Lung (tissue), 12 donors: ENCODE results near the gene PPARGC1A. TPM values are rescaled to one million over a fixed set of nuclear protein-coding genes. Genes with fewer than 3 reads are reported as not detected.

ENCODE experiments used
- ATAC-seq: fragments of 200-7000 bp; cut with Tn5 transposase; one replicate; pipeline ENCODE4 v1.9.1; 2020; ENCODE audit warnings: moderate number of reproducible peaks; ENCODE audit not compliant: insufficient read depth, low FRiP score
- DNase-seq, 3 donors: peaks; one replicate each; pipeline ENCODE4 v3.0.0-alpha.2; 2013 to 2017
- H3K27ac ChIP-seq, 2 donors: one replicate each; pipeline ENCODE4 v1.5.1; 2013; ENCODE audit warnings: mild to moderate bottlenecking in 2 of 2, moderate library complexity in 2 of 2, control low read depth in 1 of 2, inconsistent platforms in 1 of 2, low read depth in 1 of 2, low read length in 1 of 2
- H3K27me3 ChIP-seq, 3 donors: one replicate each; pipeline ENCODE4 v1.5.1; 2013; ENCODE audit warnings: low read length in 2 of 3; ENCODE audit not compliant: control insufficient read depth in 3 of 3, insufficient read depth in 3 of 3
- H3K36me3 ChIP-seq, 4 donors: one replicate each; pipeline ENCODE4 v1.5.1; 2013; ENCODE audit warnings: low read length in 4 of 4, mild to moderate bottlenecking in 1 of 4, moderate library complexity in 1 of 4; ENCODE audit not compliant: control insufficient read depth in 4 of 4, insufficient read depth in 4 of 4
- H3K4me1 ChIP-seq, 5 donors: one replicate each; pipeline ENCODE4 v1.5.1; 2013; ENCODE audit warnings: low read length in 5 of 5, mild to moderate bottlenecking in 2 of 5, moderate library complexity in 1 of 5; ENCODE audit not compliant: control insufficient read depth in 5 of 5, insufficient read depth in 5 of 5
- H3K4me3 ChIP-seq: one replicate; pipeline ENCODE4 v1.5.1; 2013; ENCODE audit warnings: mild to moderate bottlenecking, control low read depth, moderate library complexity
- H3K9ac ChIP-seq, 2 donors: one replicate each; pipeline ENCODE4 v1.5.1; 2013; ENCODE audit warnings: low read length in 2 of 2, control low read depth in 1 of 2; ENCODE audit not compliant: insufficient read depth in 1 of 2
- H3K9me3 ChIP-seq, 4 donors: one replicate each; pipeline ENCODE4 v1.5.1; 2013; ENCODE audit warnings: low read length in 3 of 4, mild to moderate bottlenecking in 1 of 4, moderate library complexity in 1 of 4; ENCODE audit not compliant: control insufficient read depth in 4 of 4, insufficient read depth in 3 of 4
- CTCF ChIP-seq: IDR thresholded peaks from 2 replicates; pipeline ENCODE4 v1.5.1; 2012; ENCODE audit warnings: mild to moderate bottlenecking; ENCODE audit errors: control extremely low read depth, extremely low read depth
- WGBS, 2 donors: extraction: QIAGEN DNeasy Blood & Tissue Kit; methylation state at CpG; one replicate each; pipeline ENCODE4 v1.1.7; 2013; 5-methylcytosine and 5-hydroxymethylcytosine counted together
- polyA plus RNA-seq, 2 donors: library from polyadenylated mRNA; stranded (reverse); fragments of 200-250 nt; gene quantifications; one replicate each; pipeline ENCODE4 v1.2.1, GENCODE V29; 2013
- total RNA-seq, 2 donors: library from RNA; depleted of rRNA in 1 of 2; stranded (reverse); fragments of >200 nt in 1 of 2; gene quantifications; one replicate each; pipeline ENCODE4 v1.2.1, GENCODE V29; 2014 to 2021
- donor health status: control.
- donor health status: control.
- donor health status: Bipolar disorder and iron deficiency.
- donor health status: healthy.
- donor health status: DM: yes; HTN: yes; CAD: no.

PPARGC1A gene
- total and polyA plus RNA-seq, 4 donors: 1.1 to 17.9 (median 5.1) TPM

- peaks cover 0 to 3% (median 0%) of the 10 kb centered on the region in 5 donors for H3K4me1 ChIP-seq
- no peak overlapping the region for H3K27ac ChIP-seq
- H3K36me3 ChIP-seq: no peaks in the 10 kb centered on the region
- no peak overlapping the region for H3K9ac ChIP-seq
- ATAC-seq (no peak), DNase-seq (no peak)
- WGBS, 2 donors: 75 to 90% methylated on average over 2 of the region's 2 CpGs
- no peak for TF ChIP-seq CTCF
- peaks cover 0 to 3% (median 0%) of the 10 kb centered on the region in 4 donors for H3K9me3 ChIP-seq
- no peak overlapping the region for H3K4me3 ChIP-seq
- H3K27me3 ChIP-seq: no peaks in the 10 kb centered on the region
Measured at GRCh38 chr4:23746672-23747071, 143.2 kb downstream of the PPARGC1A start.

- no peak overlapping the region for H3K9ac ChIP-seq
- H3K27ac ChIP-seq: no peak overlapping the region
- WGBS, 2 donors: 82 to 92% methylated on average over 3 of the region's 3 CpGs
- peaks cover 0 to 3% (median 0%) of the 10 kb centered on the region in 4 donors for H3K9me3 ChIP-seq
- H3K27me3 ChIP-seq: no peaks in the 10 kb centered on the region
- no peak for TF ChIP-seq CTCF
- no peak for ATAC-seq
- DNase-seq: no peak
- H3K4me3 ChIP-seq: no peak overlapping the region
- H3K36me3 ChIP-seq: no peaks in the 10 kb centered on the region
- peaks cover 0 to 3% (median 0%) of the 10 kb centered on the region in 5 donors for H3K4me1 ChIP-seq
Measured at GRCh38 chr4:23746027-23746426, 143.8 kb downstream of the PPARGC1A start.

- no peak overlapping the region for H3K9ac ChIP-seq
- no peaks in the 10 kb centered on the region for H3K27me3 ChIP-seq
- no peak overlapping the region for H3K27ac ChIP-seq
- DNase-seq (no peak), ATAC-seq (no peak)
- H3K4me1 ChIP-seq: peaks cover 0 to 3% (median 0%) of the 10 kb centered on the region in 5 donors
- TF ChIP-seq CTCF: no peak
- no peaks in the 10 kb centered on the region for H3K36me3 ChIP-seq
- H3K4me3 ChIP-seq: no peak overlapping the region
- WGBS, 2 donors: 91 to 93% methylated on average over 3 of the region's 3 CpGs
- peaks cover 0 to 3% (median 0%) of the 10 kb centered on the region in 4 donors for H3K9me3 ChIP-seq
Measured at GRCh38 chr4:23745377-23745776, 144.5 kb downstream of the PPARGC1A start.
